Uterus (tissue), 4 donors: ENCODE data around the gene ZDHHC14. TPM values are rescaled to one million over a fixed set of nuclear protein-coding genes. Genes with fewer than 3 reads are reported as not detected.

Experiments
- DNase-seq, 2 donors: peaks; one replicate each; pipeline ENCODE4 v3.0.0-alpha.2; 2019 to 2020
- H3K27ac ChIP-seq, 2 donors: fragments of 200-600 bp; sonication (generic); 1 replicate in 1 of 2; 2 replicates in 1 of 2; pipeline ENCODE4 v1.5.1; 2016 to 2018
- H3K27me3 ChIP-seq, 2 donors: fragments of 200-600 bp; sonication (generic); one replicate each; pipeline ENCODE4 v1.5.1; 2018 to 2019; ENCODE audit warnings: control low read depth in 1 of 2
- H3K36me3 ChIP-seq, 2 donors: fragments of 200-600 bp; sonication (generic); one replicate each; pipeline ENCODE4 v1.5.1; 2019; ENCODE audit warnings: control low read depth in 1 of 2
- H3K4me1 ChIP-seq, 2 donors: fragments of 200-600 bp; sonication (generic); one replicate each; pipeline ENCODE4 v1.5.1; 2018 to 2019; ENCODE audit warnings: control low read depth in 1 of 2
- H3K4me3 ChIP-seq, 2 donors: fragments of 200-600 bp; sonication (generic); 1 replicate in 1 of 2; 2 replicates in 1 of 2; pipeline ENCODE4 v1.5.1; 2018 to 2019; ENCODE audit warnings: mild to moderate bottlenecking in 1 of 2
- H3K9me3 ChIP-seq, 2 donors: fragments of 200-600 bp; sonication (generic); one replicate each; pipeline ENCODE4 v1.5.1; 2019; ENCODE audit warnings: control low read depth in 1 of 2
- CTCF ChIP-seq, 4 experiments: fragments of 200-600 bp in 2 of 4; fragments of 450-650 bp in 2 of 4; sonication (generic) in 2 of 4; IDR thresholded peaks; one replicate each; pipeline ENCODE4 v1.5.1; 2016 to 2019; ENCODE audit warnings: antibody characterized with exemption in 4 of 4, mild to moderate bottlenecking in 2 of 4, moderate library complexity in 1 of 4
- POLR2A ChIP-seq, 2 donors: fragments of 450-650 bp; IDR thresholded peaks; one replicate each; pipeline ENCODE4 v1.6.1; 2016; ENCODE audit warnings: antibody characterized with exemption in 2 of 2, mild to moderate bottlenecking in 1 of 2, moderate library complexity in 1 of 2
- intact Hi-C: fragments of 100-400 bp; cut with DNase I; formaldehyde crosslinking; loops from one replicate; pipeline ENCODE4 v1.15.1; 2023; ENCODE audit warnings: low total_unique reads
- total RNA-seq, 4 donors: library from RNA; depleted of rRNA in 3 of 4; stranded (reverse); fragments of >200 nt in 3 of 4; gene quantifications; one replicate each; pipeline versions ENCODE4 v1.1.0 to v1.2.4, GENCODE V29; 2014 to 2023
- donor health status: DM: yes; HTN: yes; CAD: no.

ZDHHC14 gene
- total RNA-seq, 4 donors from 2014 or later: 5.6 to 28.3 (median 12.9) TPM

- peak overlapping the region; percentile 76 to 91 for H3K27ac ChIP-seq
- DNase-seq: no peak
- intact Hi-C loops: no loop called here
These were observed 250.4 kb downstream of the ZDHHC14 start for GRCh38 chr6:157631412-157631811.

GRCh38 chr6:157631838-157632614, 251.0 kb downstream of the ZDHHC14 start:
- Histone ChIP-seq H3K27ac (peak overlapping the region; percentile 76 to 91), H3K9me3 (no peaks in the 10 kb centered on the region), H3K36me3 (no peaks in the 10 kb centered on the region), H3K4me1 (peaks cover 6 to 19% of the 10 kb centered on the region in 2 donors), H3K27me3 (no peaks in the 10 kb centered on the region), H3K4me3 (no peak overlapping the region)
- no peak for DNase-seq
- intact Hi-C loops: no loop called here
- no peak for TF ChIP-seq POLR2A (IDR thresholded peaks at IDR 0.05)
- TF ChIP-seq CTCF (IDR thresholded peaks at IDR 0.05): no peak

More at GRCh38 chr6:157631412-157631811, 250.4 kb downstream of the ZDHHC14 start:
- H3K4me1 ChIP-seq: peaks cover 6 to 17% of the 10 kb centered on the region in 2 donors
- H3K36me3 ChIP-seq: no peaks in the 10 kb centered on the region
- H3K4me3 ChIP-seq: no peak overlapping the region
- TF ChIP-seq POLR2A (IDR thresholded peaks at IDR 0.05): no peak
- TF ChIP-seq CTCF (IDR thresholded peaks at IDR 0.05): no peak
- H3K27me3 ChIP-seq: no peaks in the 10 kb centered on the region
- no peaks in the 10 kb centered on the region for H3K9me3 ChIP-seq

GRCh38 chr6:157632821-157633220, 251.8 kb downstream of the ZDHHC14 start:
- Histone ChIP-seq H3K4me3 (no peak overlapping the region), H3K9me3 (no peaks in the 10 kb centered on the region), H3K4me1 (peaks cover 6 to 19% of the 10 kb centered on the region in 2 donors), H3K27me3 (no peaks in the 10 kb centered on the region), H3K36me3 (no peaks in the 10 kb centered on the region), H3K27ac (peak overlapping the region; percentile 76 to 91)
- intact Hi-C loops: no loop called here
- no peak for TF ChIP-seq CTCF (IDR thresholded peaks at IDR 0.05)
- peak; percentile 55 to 86 for DNase-seq

GRCh38 chr6:157634546-157634945, 253.6 kb downstream of the ZDHHC14 start:
- peak overlapping the region; percentile 76 to 91 for H3K27ac ChIP-seq
- peaks cover 6 to 22% of the 10 kb centered on the region in 2 donors for H3K4me1 ChIP-seq
- TF ChIP-seq POLR2A (IDR thresholded peaks at IDR 0.05) (no peak), CTCF (IDR thresholded peaks at IDR 0.05) (no peak)
- H3K27me3 ChIP-seq: no peaks in the 10 kb centered on the region
- H3K4me3 ChIP-seq: no peak overlapping the region
- intact Hi-C loops: no loop called here
- no peaks in the 10 kb centered on the region for H3K36me3 ChIP-seq
- no peak for DNase-seq
- no peaks in the 10 kb centered on the region for H3K9me3 ChIP-seq

GRCh38 chr6:157635388-157636244, 254.6 kb downstream of the ZDHHC14 start:
- TF ChIP-seq POLR2A (IDR thresholded peaks at IDR 0.05) (no peak), CTCF (IDR thresholded peaks at IDR 0.05) (peak in 1 of 4 experiments; percentile 9)
- Histone ChIP-seq H3K27ac (peak overlapping the region; percentile 76 to 91), H3K36me3 (no peaks in the 10 kb centered on the region), H3K4me3 (no peak overlapping the region), H3K9me3 (no peaks in the 10 kb centered on the region), H3K27me3 (no peaks in the 10 kb centered on the region), H3K4me1 (peaks cover 3 to 22% of the 10 kb centered on the region in 2 donors)
- intact Hi-C loops: no loop called here
- peak; percentile 89 to 93 for DNase-seq
